Measurements from ENCODE around the gene GOPC. TPM values are rescaled to one million over a fixed set of nuclear protein-coding genes. Genes with fewer than 3 reads are reported as not detected.

The GOPC gene
- total RNA-seq, 2 experiments from 2014 or later: 24.1 to 25.4 TPM

GRCh38 chr6:117590447-117590846 is 11.9 kb downstream of the GOPC start:
- ChIA-PET CTCF (interaction anchor here (0.6 to 2.3 kb wide), 3 partner anchors 12 to 1933 kb away, joined by 4 to 5 read pairs (median 5); partner anchors contain the start of gene GOPC), POLR2A (no interaction called here)
- no peaks in the 10 kb centered on the region for H3K27me3 Mint-ChIP-seq
- no peak overlapping the region for H3K4me3 Mint-ChIP-seq
- no peak for DNase-seq
- H3K36me3 Mint-ChIP-seq (ENCODE audit: low read depth): peaks cover 30% of the 10 kb centered on the region
- H3K9me3 Mint-ChIP-seq: no peaks in the 10 kb centered on the region
- peaks cover 8% of the 10 kb centered on the region for H3K4me1 Mint-ChIP-seq
- no peak overlapping the region for H3K27ac Mint-ChIP-seq

- H3K4me3 Mint-ChIP-seq: no peak overlapping the region
- no peaks in the 10 kb centered on the region for H3K27me3 Mint-ChIP-seq
- ChIA-PET CTCF (interaction anchor here (0.7 kb wide), 1 partner anchor 211 kb away, joined by 4 read pairs; no protein-coding TSS in a partner anchor), POLR2A (interaction anchor here (0.7 kb wide), 1 partner anchor 284 kb away, joined by 3 read pairs; no protein-coding TSS in a partner anchor)
- peaks cover 38% of the 10 kb centered on the region for H3K36me3 Mint-ChIP-seq (ENCODE audit: low read depth)
- peaks cover 10% of the 10 kb centered on the region for H3K4me1 Mint-ChIP-seq
- no peak overlapping the region for H3K27ac Mint-ChIP-seq
- no peak for DNase-seq
- H3K9me3 Mint-ChIP-seq: no peaks in the 10 kb centered on the region
These were observed 16.7 kb downstream of the GOPC start for GRCh38 chr6:117585647-117586046.

GRCh38 chr6:117574198-117574597 is 28.1 kb downstream of the GOPC start:
- H3K4me3 Mint-ChIP-seq: no peak overlapping the region
- H3K36me3 Mint-ChIP-seq (ENCODE audit: low read depth): peaks cover 33% of the 10 kb centered on the region
- POLR2A ChIA-PET: no interaction called here
- CTCF ChIA-PET: interaction anchor here (1.7 kb wide), 1 partner anchor 23 kb away, joined by 3 read pairs; no protein-coding TSS in a partner anchor
- no peak for DNase-seq
- no peaks in the 10 kb centered on the region for H3K9me3 Mint-ChIP-seq
- peaks cover 2% of the 10 kb centered on the region for H3K4me1 Mint-ChIP-seq
- H3K27ac Mint-ChIP-seq: no peak overlapping the region
- no peaks in the 10 kb centered on the region for H3K27me3 Mint-ChIP-seq

- DNase-seq: no peak
- Mint-ChIP-seq H3K4me1 (peaks cover 2% of the 10 kb centered on the region), H3K9me3 (no peaks in the 10 kb centered on the region), H3K27me3 (no peaks in the 10 kb centered on the region), H3K27ac (no peak overlapping the region), H3K4me3 (no peak overlapping the region), H3K36me3 (ENCODE audit: low read depth) (peaks cover 36% of the 10 kb centered on the region)
- ChIA-PET POLR2A (no interaction called here), CTCF (interaction anchor here (1.7 kb wide), 1 partner anchor 22 kb away, joined by 3 read pairs; no protein-coding TSS in a partner anchor)
These were observed 29.2 kb downstream of the GOPC start for GRCh38 chr6:117573006-117573680.

- no peak for DNase-seq
- POLR2A ChIA-PET: no interaction called here
- H3K9me3 Mint-ChIP-seq: no peaks in the 10 kb centered on the region
- no peaks in the 10 kb centered on the region for H3K27me3 Mint-ChIP-seq
- H3K4me1 Mint-ChIP-seq: peaks cover 2% of the 10 kb centered on the region
- H3K36me3 Mint-ChIP-seq (ENCODE audit: low read depth): peaks cover 43% of the 10 kb centered on the region
- no peak overlapping the region for H3K27ac Mint-ChIP-seq
- no peak overlapping the region for H3K4me3 Mint-ChIP-seq
- CTCF ChIA-PET: no interaction called here
These were observed 33.4 kb downstream of the GOPC start for GRCh38 chr6:117568831-117569410.

- CTCF ChIA-PET: no interaction called here
- Mint-ChIP-seq H3K36me3 (ENCODE audit: low read depth) (peaks cover 40% of the 10 kb centered on the region), H3K9me3 (no peaks in the 10 kb centered on the region), H3K27ac (no peak overlapping the region), H3K4me3 (no peak overlapping the region), H3K27me3 (no peaks in the 10 kb centered on the region), H3K4me1 (peaks cover 2% of the 10 kb centered on the region)
- POLR2A ChIA-PET: no interaction called here
- DNase-seq: no peak
These were observed 34.1 kb downstream of the GOPC start for GRCh38 chr6:117568247-117568646.

- no peak overlapping the region for H3K4me3 Mint-ChIP-seq
- H3K9me3 Mint-ChIP-seq: no peaks in the 10 kb centered on the region
- peaks cover 2% of the 10 kb centered on the region for H3K4me1 Mint-ChIP-seq
- CTCF ChIA-PET: no interaction called here
- POLR2A ChIA-PET: no interaction called here
- H3K27me3 Mint-ChIP-seq: no peaks in the 10 kb centered on the region
- no peak for DNase-seq
- peaks cover 27% of the 10 kb centered on the region for H3K36me3 Mint-ChIP-seq (ENCODE audit: low read depth)
- H3K27ac Mint-ChIP-seq: no peak overlapping the region
These were observed 37.6 kb downstream of the GOPC start for GRCh38 chr6:117564681-117565080.

- ChIA-PET CTCF (no interaction called here), POLR2A (no interaction called here)
- H3K27ac Mint-ChIP-seq: no peak overlapping the region
- no peaks in the 10 kb centered on the region for H3K4me1 Mint-ChIP-seq
- peaks cover 15% of the 10 kb centered on the region for H3K36me3 Mint-ChIP-seq (ENCODE audit: low read depth)
- H3K27me3 Mint-ChIP-seq: peaks cover 3% of the 10 kb centered on the region
- H3K4me3 Mint-ChIP-seq: no peak overlapping the region
- H3K9me3 Mint-ChIP-seq: no peaks in the 10 kb centered on the region
- DNase-seq: no peak
These were observed 41.2 kb downstream of the GOPC start for GRCh38 chr6:117561128-117561527.

- DNase-seq: no peak
- peaks cover 8% of the 10 kb centered on the region for H3K36me3 Mint-ChIP-seq (ENCODE audit: low read depth)
- H3K4me3 Mint-ChIP-seq: no peak overlapping the region
- ChIA-PET POLR2A (no interaction called here), CTCF (interaction anchor here (2.0 kb wide), 1 partner anchor 76 kb away, joined by 5 read pairs; no protein-coding TSS in a partner anchor)
- H3K9me3 Mint-ChIP-seq: no peaks in the 10 kb centered on the region
- no peak overlapping the region for H3K27ac Mint-ChIP-seq
- peaks cover 2% of the 10 kb centered on the region for H3K4me1 Mint-ChIP-seq
- peaks cover 6% of the 10 kb centered on the region for H3K27me3 Mint-ChIP-seq
These were observed 43.0 kb downstream of the GOPC start for GRCh38 chr6:117559299-117559698.

- peaks cover 2% of the 10 kb centered on the region for H3K4me1 Mint-ChIP-seq
- H3K27me3 Mint-ChIP-seq: peaks cover 6% of the 10 kb centered on the region
- DNase-seq: no peak
- H3K4me3 Mint-ChIP-seq: no peak overlapping the region
- H3K9me3 Mint-ChIP-seq: no peaks in the 10 kb centered on the region
- ChIA-PET CTCF (interaction anchor here (2.0 kb wide), 1 partner anchor 75 kb away, joined by 5 read pairs; no protein-coding TSS in a partner anchor), POLR2A (no interaction called here)
- H3K27ac Mint-ChIP-seq: no peak overlapping the region
- peaks cover 8% of the 10 kb centered on the region for H3K36me3 Mint-ChIP-seq (ENCODE audit: low read depth)
These were observed 43.5 kb downstream of the GOPC start for GRCh38 chr6:117558818-117559217.

- no peak for DNase-seq
- peaks cover 2% of the 10 kb centered on the region for H3K4me1 Mint-ChIP-seq
- H3K27ac Mint-ChIP-seq: no peak overlapping the region
- H3K36me3 Mint-ChIP-seq (ENCODE audit: low read depth): peaks cover 6% of the 10 kb centered on the region
- ChIA-PET POLR2A (no interaction called here), CTCF (interaction anchor here (2.0 kb wide), 1 partner anchor 74 kb away, joined by 5 read pairs; no protein-coding TSS in a partner anchor)
- no peaks in the 10 kb centered on the region for H3K9me3 Mint-ChIP-seq
- H3K4me3 Mint-ChIP-seq: no peak overlapping the region
- peaks cover 6% of the 10 kb centered on the region for H3K27me3 Mint-ChIP-seq
These were observed 44.4 kb downstream of the GOPC start for GRCh38 chr6:117557951-117558350.

- no peaks in the 10 kb centered on the region for H3K9me3 Mint-ChIP-seq
- peak; percentile 60 for DNase-seq
- peaks cover 3% of the 10 kb centered on the region for H3K4me1 Mint-ChIP-seq
- H3K27me3 Mint-ChIP-seq: peaks cover 6% of the 10 kb centered on the region
- ChIA-PET CTCF (interaction anchor here (0.7 kb wide), 1 partner anchor 27 kb away, joined by 3 read pairs; no protein-coding TSS in a partner anchor), POLR2A (no interaction called here)
- no peak overlapping the region for H3K4me3 Mint-ChIP-seq
- H3K27ac Mint-ChIP-seq: no peak overlapping the region
- H3K36me3 Mint-ChIP-seq (ENCODE audit: low read depth): no peaks in the 10 kb centered on the region
These were observed 46.3 kb downstream of the GOPC start for GRCh38 chr6:117555882-117556498.

GRCh38 chr6:117555262-117555849 is 47.0 kb downstream of the GOPC start:
- H3K27me3 Mint-ChIP-seq: peaks cover 6% of the 10 kb centered on the region

More at GRCh38 chr6:117555262-117555849, 47.0 kb downstream of the GOPC start:
- Mint-ChIP-seq H3K4me1 (peaks cover 9% of the 10 kb centered on the region), H3K27ac (no peak overlapping the region), H3K9me3 (no peaks in the 10 kb centered on the region), H3K4me3 (no peak overlapping the region), H3K36me3 (ENCODE audit: low read depth) (no peaks in the 10 kb centered on the region)
- no peak for DNase-seq
- ChIA-PET CTCF (interaction anchor here (0.7 kb wide), 1 partner anchor 28 kb away, joined by 3 read pairs; no protein-coding TSS in a partner anchor), POLR2A (no interaction called here)
